MCF 10A (cell line): ENCODE data around the gene SS18. TPM values are rescaled to one million over a fixed set of nuclear protein-coding genes. Genes with fewer than 3 reads are reported as not detected.

Experiments
- BruUV-seq: library from RNA; stranded (reverse); fragments of 400-500 nt; replicated peaks from 2 replicates; lab custom pipeline; 2021; lab: Mats Ljungman, UMichigan
- CTCF ChIA-PET: fragments of 300-600 bp; sonication (Branson Sonifier 250); formaldehyde crosslinking; extraction: SDS; loops from one replicate; lab custom pipeline; 2021; ENCODE audit warnings: antibody characterized with exemption, inconsistent platforms; lab: Yijun Ruan, JAX
- POLR2A ChIA-PET: fragments of 300-600, 350-650 bp; sonication (Branson Sonifier 250); formaldehyde crosslinking; extraction: SDS; loops from one replicate; lab custom pipeline; 2020; ENCODE audit warnings: antibody characterized with exemption, inconsistent platforms; lab: Yijun Ruan, JAX
- DNase-seq: peaks from one replicate; pipeline ENCODE4 v3.0.0-alpha.2; 2018; ENCODE audit not compliant: unreplicated experiment
- H3K27ac Mint-ChIP-seq: one replicate; pipeline ENCODE4 v1.8.0; 2022; ENCODE audit warnings: mild to moderate bottlenecking, low read depth, mixed read lengths; ENCODE audit not compliant: unreplicated experiment
- H3K27me3 Mint-ChIP-seq: one replicate; pipeline ENCODE4 v1.8.0; 2022; ENCODE audit warnings: mixed read lengths; ENCODE audit not compliant: insufficient read depth, unreplicated experiment
- H3K36me3 Mint-ChIP-seq: one replicate; pipeline ENCODE4 v1.8.0; 2022; ENCODE audit warnings: mild to moderate bottlenecking, moderate library complexity, mixed read lengths; ENCODE audit not compliant: insufficient read depth, unreplicated experiment
- H3K4me1 Mint-ChIP-seq: one replicate; pipeline ENCODE4 v1.8.0; 2022; ENCODE audit warnings: mixed read lengths; ENCODE audit not compliant: insufficient read depth, unreplicated experiment
- H3K4me3 Mint-ChIP-seq: one replicate; pipeline ENCODE4 v1.8.0; 2022; ENCODE audit warnings: mild to moderate bottlenecking, moderate library complexity, mixed read lengths; ENCODE audit not compliant: unreplicated experiment
- H3K9me3 Mint-ChIP-seq: one replicate; pipeline ENCODE4 v1.8.0; 2022; ENCODE audit warnings: mixed read lengths; ENCODE audit not compliant: unreplicated experiment
- CTCF ChIP-seq: fragments of 200-600 bp; IDR thresholded peaks from one replicate; pipeline ENCODE4 v1.8.0; 2022; ENCODE audit warnings: antibody characterized with exemption, mild to moderate bottlenecking; ENCODE audit not compliant: unreplicated experiment
- intact Hi-C: fragments of 100-400 bp; cut with micrococcal nuclease; formaldehyde crosslinking; loops from 2 replicates; pipeline ENCODE4 v1.14.1; 2022
- total RNA-seq: library from RNA; stranded (reverse); gene quantifications from 2 replicates; pipeline ENCODE4 v1.2.3, GENCODE V29; 2022

Gene SS18
- total RNA-seq, 1 experiment from 2014 or later, result 89.9 TPM

- CTCF ChIA-PET, result interaction anchor here (0.6 kb wide), 1 partner anchor 1373 kb away, joined by 3 read pairs; no protein-coding TSS in a partner anchor
- Mint-ChIP-seq H3K36me3 (no peaks in the 10 kb centered on the region), H3K9me3 (no peaks in the 10 kb centered on the region), H3K27me3 (no peaks in the 10 kb centered on the region), H3K27ac (no peak overlapping the region), H3K4me3 (no peak overlapping the region), H3K4me1 (no peaks in the 10 kb centered on the region)
- POLR2A ChIA-PET, result no interaction called here
- TF ChIP-seq CTCF, result no peak
- intact Hi-C loops, result no loop called here
- BruUV-seq, result no TSS peak
- no peak for DNase-seq
Measured at GRCh38 chr18:25990473-25990872, 99.9 kb downstream of the SS18 start.

GRCh38 chr18:25985707-25986394 is 104.6 kb downstream of the SS18 start:
- H3K4me1 Mint-ChIP-seq, result no peaks in the 10 kb centered on the region
- no peak overlapping the region for H3K4me3 Mint-ChIP-seq
- no peaks in the 10 kb centered on the region for H3K9me3 Mint-ChIP-seq
- BruUV-seq, result no TSS peak
- H3K27me3 Mint-ChIP-seq, result no peaks in the 10 kb centered on the region
- intact Hi-C loops, result no loop called here
- no peaks in the 10 kb centered on the region for H3K36me3 Mint-ChIP-seq
- no peak for DNase-seq
- no peak for TF ChIP-seq CTCF
- POLR2A ChIA-PET, result no interaction called here
- CTCF ChIA-PET, result interaction anchor here (0.6 kb wide), 1 partner anchor 17 kb away, joined by 3 read pairs; no protein-coding TSS in a partner anchor
- no peak overlapping the region for H3K27ac Mint-ChIP-seq

DNA sequence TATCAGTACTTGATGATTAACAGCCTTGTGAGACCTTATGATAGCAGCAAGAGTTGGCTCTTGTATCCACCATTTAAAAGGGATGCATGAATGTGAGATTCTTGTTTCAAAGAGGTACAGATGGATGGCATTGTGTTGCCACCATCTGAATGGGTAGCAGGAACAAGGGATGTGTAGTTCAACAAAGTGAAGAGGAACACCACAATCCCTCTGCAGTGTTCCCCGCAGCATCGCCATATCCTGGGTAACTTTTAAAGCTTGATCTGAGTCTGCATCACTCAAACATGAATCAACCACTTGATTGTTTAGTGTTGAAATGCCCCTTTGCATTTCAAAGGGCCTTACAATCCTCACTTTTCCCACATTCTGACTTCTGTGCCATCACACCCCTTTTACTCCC is 106.7 kb downstream of the SS18 start:
- Mint-ChIP-seq H3K36me3 (no peaks in the 10 kb centered on the region), H3K4me1 (no peaks in the 10 kb centered on the region), H3K27me3 (no peaks in the 10 kb centered on the region), H3K4me3 (no peak overlapping the region), H3K9me3 (no peaks in the 10 kb centered on the region), H3K27ac (no peak overlapping the region)
- no peak for TF ChIP-seq CTCF
- ChIA-PET CTCF (interaction anchor here (0.7 kb wide), 1 partner anchor 949 kb away, joined by 3 read pairs; no protein-coding TSS in a partner anchor), POLR2A (interaction anchor here (0.6 kb wide), 1 partner anchor 117 kb away, joined by 3 read pairs; no protein-coding TSS in a partner anchor)
- intact Hi-C loops, result no loop called here
- no TSS peak for BruUV-seq
- DNase-seq, result no peak

GRCh38 chr18:25982961-25983360 is 107.5 kb downstream of the SS18 start:
- intact Hi-C loops, result no loop called here
- CTCF ChIA-PET, result no interaction called here
- BruUV-seq, result no TSS peak
- Mint-ChIP-seq H3K4me3 (no peak overlapping the region), H3K36me3 (no peaks in the 10 kb centered on the region), H3K9me3 (no peaks in the 10 kb centered on the region), H3K27ac (no peak overlapping the region), H3K4me1 (no peaks in the 10 kb centered on the region), H3K27me3 (no peaks in the 10 kb centered on the region)
- DNase-seq, result no peak
- POLR2A ChIA-PET, result no interaction called here
- no peak for TF ChIP-seq CTCF
